ENCODE results near the gene THBS2. TPM values are rescaled to one million over a fixed set of nuclear protein-coding genes. Genes with fewer than 3 reads are reported as not detected.
"Not testable (repeated sequence)": the region's sequence is repeated elsewhere in the genome, so short reads cannot be mapped to it uniquely, and the experiment has no call there.

THBS2 gene
- total RNA-seq, 4 donors from 2014 or later: 5.4 to 28.3 (median 16.3) TPM

- Histone ChIP-seq H3K36me3 (no peaks in the 10 kb centered on the region), H3K4me3 (no peak overlapping the region), H3K27ac (no peak overlapping the region), H3K27me3 (no peaks in the 10 kb centered on the region), H3K4me1 (no peaks in the 10 kb centered on the region), H3K9me3 (no peaks in the 10 kb centered on the region)
- no peak for DNase-seq
- TF ChIP-seq CTCF (IDR thresholded peaks at IDR 0.05) (no peak), POLR2A (IDR thresholded peaks at IDR 0.05) (no peak)
Observed at GRCh38 chr6:169271158-169271876, 17.7 kb upstream of the THBS2 start.

GRCh38 chr6:169270077-169270380 is 16.4 kb upstream of the THBS2 start:
- not testable (repeated sequence) for H3K36me3 ChIP-seq, H3K9me3 ChIP-seq, H3K4me1 ChIP-seq, H3K27me3 ChIP-seq, DNase-seq, H3K4me3 ChIP-seq, H3K27ac ChIP-seq

- Histone ChIP-seq H3K4me3 (no peak overlapping the region), H3K27me3 (no peaks in the 10 kb centered on the region), H3K36me3 (no peaks in the 10 kb centered on the region), H3K27ac (peak overlapping the region in 1 of 4 donors; percentile 31), H3K9me3 (no peaks in the 10 kb centered on the region), H3K4me1 (no peaks in the 10 kb centered on the region)
- TF ChIP-seq POLR2A (IDR thresholded peaks at IDR 0.05): no peak
- no peak for TF ChIP-seq CTCF (IDR thresholded peaks at IDR 0.05)
- DNase-seq: peak in 1 of 3 donors; percentile 60
Observed at GRCh38 chr6:169269180-169270076, 15.8 kb upstream of the THBS2 start.

GRCh38 chr6:169268276-169268675 is 14.6 kb upstream of the THBS2 start:
- no peak for TF ChIP-seq CTCF (IDR thresholded peaks at IDR 0.05)
- TF ChIP-seq POLR2A (IDR thresholded peaks at IDR 0.05): no peak
- no peaks in the 10 kb centered on the region for H3K27me3 ChIP-seq
- H3K4me1 ChIP-seq: no peaks in the 10 kb centered on the region
- no peak for DNase-seq
- no peak overlapping the region for H3K4me3 ChIP-seq
- no peaks in the 10 kb centered on the region for H3K36me3 ChIP-seq
- no peaks in the 10 kb centered on the region for H3K9me3 ChIP-seq
- no peak overlapping the region for H3K27ac ChIP-seq

- Histone ChIP-seq H3K27ac (no peak overlapping the region), H3K4me1 (no peaks in the 10 kb centered on the region), H3K4me3 (no peak overlapping the region), H3K9me3 (no peaks in the 10 kb centered on the region), H3K27me3 (no peaks in the 10 kb centered on the region), H3K36me3 (no peaks in the 10 kb centered on the region)
- DNase-seq: no peak
- TF ChIP-seq POLR2A (IDR thresholded peaks at IDR 0.05) (no peak), CTCF (IDR thresholded peaks at IDR 0.05) (no peak)
Observed at GRCh38 chr6:169266746-169267591, 13.3 kb upstream of the THBS2 start.

Measured in Peyer's patch (tissue), 4 donors.